ENCODE results near the gene IZUMO3.

DNA sequence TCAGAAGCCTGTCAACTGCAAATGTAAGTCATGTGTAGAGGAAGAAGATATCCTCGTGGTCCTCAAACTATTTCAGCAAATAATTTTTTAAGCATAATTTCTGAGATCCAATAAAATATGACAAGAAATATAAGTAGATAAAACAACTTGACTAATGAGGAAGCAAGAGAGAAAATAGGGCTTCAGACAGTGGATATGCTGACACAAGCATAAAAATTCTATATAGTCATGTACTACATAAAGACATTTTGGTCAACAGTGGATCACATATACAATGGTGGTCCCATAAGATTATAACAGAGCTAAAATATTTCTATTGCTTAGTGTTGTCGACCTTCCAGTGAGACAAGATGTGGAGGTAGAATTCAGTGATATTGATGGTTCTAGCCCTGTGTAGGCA lies 42.2 kb upstream of the IZUMO3 start:
- no peak for TF ChIP-seq ELF4 (IDR thresholded peaks at IDR 0.05)
- TF ChIP-seq HDGF (IDR thresholded peaks at IDR 0.05; ENCODE audit: borderline replicate concordance), result no peak
- TF ChIP-seq NFRKB (IDR thresholded peaks at IDR 0.05), result no peak
- TF ChIP-seq SUZ12 (IDR thresholded peaks at IDR 0.05), result no peak
- no peak for TF ChIP-seq FOXM1 (IDR thresholded peaks at IDR 0.05; ENCODE audit: borderline replicate concordance)
